Measurements from ENCODE around the gene THRAP3.

- TF ChIP-seq, protein P1, sequence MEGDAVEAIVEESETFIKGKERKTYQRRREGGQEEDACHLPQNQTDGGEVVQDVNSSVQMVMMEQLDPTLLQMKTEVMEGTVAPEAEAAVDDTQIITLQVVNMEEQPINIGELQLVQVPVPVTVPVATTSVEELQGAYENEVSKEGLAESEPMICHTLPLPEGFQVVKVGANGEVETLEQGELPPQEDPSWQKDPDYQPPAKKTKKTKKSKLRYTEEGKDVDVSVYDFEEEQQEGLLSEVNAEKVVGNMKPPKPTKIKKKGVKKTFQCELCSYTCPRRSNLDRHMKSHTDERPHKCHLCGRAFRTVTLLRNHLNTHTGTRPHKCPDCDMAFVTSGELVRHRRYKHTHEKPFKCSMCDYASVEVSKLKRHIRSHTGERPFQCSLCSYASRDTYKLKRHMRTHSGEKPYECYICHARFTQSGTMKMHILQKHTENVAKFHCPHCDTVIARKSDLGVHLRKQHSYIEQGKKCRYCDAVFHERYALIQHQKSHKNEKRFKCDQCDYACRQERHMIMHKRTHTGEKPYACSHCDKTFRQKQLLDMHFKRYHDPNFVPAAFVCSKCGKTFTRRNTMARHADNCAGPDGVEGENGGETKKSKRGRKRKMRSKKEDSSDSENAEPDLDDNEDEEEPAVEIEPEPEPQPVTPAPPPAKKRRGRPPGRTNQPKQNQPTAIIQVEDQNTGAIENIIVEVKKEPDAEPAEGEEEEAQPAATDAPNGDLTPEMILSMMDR (IDR thresholded peaks at IDR 0.05): no peak
- TF ChIP-seq POLR2A (IDR thresholded peaks at IDR 0.05; ENCODE audit: low read depth): no peak
- no peak for TF ChIP-seq POLR2AphosphoS5 (IDR thresholded peaks at IDR 0.05)
- TF ChIP-seq EP300 (IDR thresholded peaks at IDR 0.05): no peak
Measured at GRCh38 chr1:36222481-36223380, 1.5 kb upstream of the THRAP3 start.

Data from esophagus muscularis mucosa (tissue), 4 donors.